ENCODE measurements around the gene MRM3.

GRCh38 chr17:774313-774584 lies 7.9 kb upstream of the MRM3 start:
- TF ChIP-seq CTCF (IDR thresholded peaks at IDR 0.05; ENCODE audit: insufficient read depth, low read length) (no peak), POLR2AphosphoS5 (IDR thresholded peaks at IDR 0.05; ENCODE audit: low read depth) (no peak), SPI1 (IDR thresholded peaks at IDR 0.05; ENCODE audit: borderline replicate concordance, low read depth) (no peak), REST (IDR thresholded peaks at IDR 0.05; ENCODE audit: insufficient replicate concordance, low read depth) (no peak)
